KBM-7 (cell line): ENCODE results near the gene TM7SF2.

Experiments
- DNase-seq: peaks from one replicate; pipeline ENCODE4 v3.0.0-alpha.2; 2015
- in situ Hi-C: fragments of 300-500 bp; cut with MboI; formaldehyde crosslinking; loops from 2 replicates; pipeline ENCODE4 v1.14.3; 2020; ENCODE audit warnings: low sequenced_read_pairs, low pct_unique_long_range_greater_than_20kb, mixed read lengths

The TM7SF2 gene

GRCh38 chr11:65111744-65112545 is at the start of gene TM7SF2:
TM7SF2 (plus strand) TSS chr11:65111872; CDS start chr11:65112016, 144 bp downstream.
- DNase-seq = peak; percentile 96

GRCh38 chr11:65063532-65063931 is 48.1 kb upstream of the TM7SF2 start:
- in situ Hi-C loops = no loop called here
- no peak for DNase-seq

More at GRCh38 chr11:65111744-65112545, at the start of gene TM7SF2:
- in situ Hi-C loops = no loop called here

GRCh38 chr11:65064847-65065240 is 46.8 kb upstream of the TM7SF2 start:
- no peak for DNase-seq
- in situ Hi-C loops = no loop called here

- DNase-seq = no peak
- in situ Hi-C loops = no loop called here
These were observed 45.8 kb upstream of the TM7SF2 start for GRCh38 chr11:65065851-65066250.

GRCh38 chr11:65066315-65066714 is 45.4 kb upstream of the TM7SF2 start:
- in situ Hi-C loops = no loop called here
- no peak for DNase-seq

- in situ Hi-C loops = no loop called here
- no peak for DNase-seq
These were observed 44.8 kb upstream of the TM7SF2 start for GRCh38 chr11:65066805-65067291.

GRCh38 chr11:65067446-65067845 is 44.2 kb upstream of the TM7SF2 start:
- DNase-seq = no peak
- in situ Hi-C loops = no loop called here

- DNase-seq = no peak
- in situ Hi-C loops = no loop called here
These were observed 42.5 kb upstream of the TM7SF2 start for GRCh38 chr11:65069217-65069616.

- no peak for DNase-seq
- in situ Hi-C loops = no loop called here
These were observed 39.6 kb upstream of the TM7SF2 start for GRCh38 chr11:65071907-65072630.

- no peak for DNase-seq
- in situ Hi-C loops = no loop called here
These were observed 39.1 kb upstream of the TM7SF2 start for GRCh38 chr11:65072631-65072966.

- DNase-seq = no peak
- in situ Hi-C loops = no loop called here
These were observed 34.2 kb upstream of the TM7SF2 start for GRCh38 chr11:65077451-65077850.

- DNase-seq = peak; percentile 74
- in situ Hi-C loops = no loop called here
These were observed 33.5 kb upstream of the TM7SF2 start for GRCh38 chr11:65078151-65078550.

- in situ Hi-C loops = no loop called here
- DNase-seq = no peak
These were observed 32.8 kb upstream of the TM7SF2 start for GRCh38 chr11:65078786-65079342.

GRCh38 chr11:65083134-65083833 is 28.4 kb upstream of the TM7SF2 start:
- in situ Hi-C loops = no loop called here
- DNase-seq = no peak

- DNase-seq = peak; percentile 97
- in situ Hi-C loops = no loop called here
These were observed 27.7 kb upstream of the TM7SF2 start, which contains the start of the genes CDCA5 and ZFPL1 for GRCh38 chr11:65083834-65084597. CDCA5 (minus strand) TSS chr11:65084040; CDS start chr11:65083978, 62 bp downstream. ZFPL1 (plus strand) TSS chr11:65084222; CDS start chr11:65084699, 477 bp downstream.

GRCh38 chr11:65084598-65085375 is 26.9 kb upstream of the TM7SF2 start:
- no peak for DNase-seq
- in situ Hi-C loops = no loop called here

GRCh38 chr11:65085446-65085845 is 26.2 kb upstream of the TM7SF2 start:
- no peak for DNase-seq
- in situ Hi-C loops = no loop called here

- in situ Hi-C loops = no loop called here
- DNase-seq = no peak
These were observed 24.9 kb upstream of the TM7SF2 start for GRCh38 chr11:65086809-65087208.
